AG04450 (cell line): ENCODE data around the gene KMT5C. TPM values are rescaled to one million over a fixed set of nuclear protein-coding genes. Genes with fewer than 3 reads are reported as not detected.
"Not testable (repeated sequence)": the region's sequence is repeated elsewhere in the genome, so short reads cannot be mapped to it uniquely, and the experiment has no call there.

Experiments
- CTCF ChIA-PET: fragments of 300-600, 350-600 bp; formaldehyde crosslinking; extraction: SDS; loops from one replicate; lab custom pipeline; 2022; ENCODE audit warnings: antibody characterized with exemption, inconsistent platforms; lab: Charles Lee
- POLR2A ChIA-PET: fragments of 350-600 bp; formaldehyde crosslinking; extraction: SDS; loops from one replicate; lab custom pipeline; 2021; ENCODE audit warnings: antibody characterized with exemption, inconsistent platforms; lab: Yijun Ruan, JAX
- DNase-seq: peaks from one replicate; pipeline ENCODE4 v3.0.0-alpha.2; 2011; ENCODE audit warnings: low read depth, low spot score
- H3K27ac ChIP-seq: one replicate; pipeline ENCODE4 v1.5.1; 2012; ENCODE audit warnings: low read depth, low read length, control low read depth
- H3K27me3 ChIP-seq: one replicate; pipeline ENCODE4 v1.6.0; 2012; ENCODE audit warnings: low read length; ENCODE audit not compliant: control insufficient read depth, insufficient read depth
- H3K4me3 ChIP-seq: 2 replicates; pipeline ENCODE4 v1.5.1; 2011; ENCODE audit warnings: mild to moderate bottlenecking, low read depth, low read length, control low read depth
- H3K9me3 ChIP-seq: 2 replicates; pipeline ENCODE4 v1.5.1; 2012; ENCODE audit warnings: low read length; ENCODE audit not compliant: control insufficient read depth, insufficient read depth
- polyA plus RNA-seq: library from polyadenylated mRNA; depleted of rRNA; stranded (reverse); fragments of >200 nt; gene quantifications from 2 replicates; pipeline ENCODE4 v1.2.3, GENCODE V29; 2011
- TF ChIP-seq, protein P1 (sequence below): IDR thresholded peaks from 2 replicates; pipeline ENCODE4 v1.5.1; 2011; ENCODE audit warnings: low read depth, low read length, control low read depth, inconsistent platforms

KMT5C gene
- polyA plus RNA-seq, 1 experiment: 2.6 TPM

DNA sequence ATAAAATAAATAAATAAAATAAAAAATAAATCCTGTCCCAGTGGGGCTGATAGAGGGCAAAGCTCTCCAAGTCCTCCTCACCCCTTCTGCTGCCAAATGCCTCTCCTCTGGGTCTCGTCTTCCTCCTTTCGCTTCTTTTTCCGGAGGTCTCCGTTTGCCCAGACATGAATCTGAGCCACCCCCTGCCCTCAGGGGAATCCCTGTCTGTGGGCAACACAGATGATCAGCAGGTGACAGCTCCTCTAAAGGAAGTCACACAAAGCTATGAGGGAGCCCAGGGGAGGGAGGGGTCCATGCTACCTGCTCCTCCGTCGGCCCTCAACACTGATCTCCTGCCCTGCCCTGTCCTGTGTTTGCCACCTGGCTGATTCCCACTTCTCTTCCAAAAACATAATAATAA, 15.0 kb upstream of the KMT5C start:
- no peak overlapping the region for H3K27ac ChIP-seq
- CTCF ChIA-PET: no interaction called here
- DNase-seq: no peak
- H3K4me3 ChIP-seq: no peak overlapping the region
- peaks cover 15% of the 10 kb centered on the region for H3K27me3 ChIP-seq
- TF ChIP-seq, protein P1, sequence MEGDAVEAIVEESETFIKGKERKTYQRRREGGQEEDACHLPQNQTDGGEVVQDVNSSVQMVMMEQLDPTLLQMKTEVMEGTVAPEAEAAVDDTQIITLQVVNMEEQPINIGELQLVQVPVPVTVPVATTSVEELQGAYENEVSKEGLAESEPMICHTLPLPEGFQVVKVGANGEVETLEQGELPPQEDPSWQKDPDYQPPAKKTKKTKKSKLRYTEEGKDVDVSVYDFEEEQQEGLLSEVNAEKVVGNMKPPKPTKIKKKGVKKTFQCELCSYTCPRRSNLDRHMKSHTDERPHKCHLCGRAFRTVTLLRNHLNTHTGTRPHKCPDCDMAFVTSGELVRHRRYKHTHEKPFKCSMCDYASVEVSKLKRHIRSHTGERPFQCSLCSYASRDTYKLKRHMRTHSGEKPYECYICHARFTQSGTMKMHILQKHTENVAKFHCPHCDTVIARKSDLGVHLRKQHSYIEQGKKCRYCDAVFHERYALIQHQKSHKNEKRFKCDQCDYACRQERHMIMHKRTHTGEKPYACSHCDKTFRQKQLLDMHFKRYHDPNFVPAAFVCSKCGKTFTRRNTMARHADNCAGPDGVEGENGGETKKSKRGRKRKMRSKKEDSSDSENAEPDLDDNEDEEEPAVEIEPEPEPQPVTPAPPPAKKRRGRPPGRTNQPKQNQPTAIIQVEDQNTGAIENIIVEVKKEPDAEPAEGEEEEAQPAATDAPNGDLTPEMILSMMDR: no peak
- POLR2A ChIA-PET: no interaction called here
- no peaks in the 10 kb centered on the region for H3K9me3 ChIP-seq

DNA sequence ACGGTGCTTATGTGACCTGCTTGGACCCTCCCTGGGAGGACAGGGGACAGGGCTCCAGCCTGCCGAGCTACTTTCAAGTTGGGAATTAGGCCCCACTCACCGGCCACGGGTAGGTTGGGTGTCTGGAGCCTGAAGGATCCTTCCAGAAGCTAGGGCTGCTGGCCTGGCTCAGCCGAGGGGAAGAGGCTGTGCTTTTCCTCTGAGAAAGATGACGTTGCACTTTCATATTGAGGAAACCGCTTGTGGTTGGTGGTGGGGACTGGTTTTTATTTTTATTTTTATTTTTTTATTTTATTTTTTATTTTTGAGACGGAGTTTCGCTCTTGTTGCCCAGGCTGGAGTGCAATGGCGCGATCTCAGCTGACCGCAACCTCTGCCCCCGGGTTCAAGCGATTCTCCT, 14.5 kb upstream of the KMT5C start, which contains the start of gene TMEM150B:
TMEM150B (minus strand) TSS at position 170 of the 400 bp plus-strand sequence. CDS start 4,305 bp downstream, outside the sequence.
- Histone ChIP-seq H3K9me3 (no peaks in the 10 kb centered on the region), H3K27ac (no peak within 1 kb of the TSS), H3K4me3 (no peak within 1 kb of the TSS), H3K27me3 (peaks cover 15% of the 10 kb centered on the region)
- CTCF ChIA-PET: interaction anchor here (0.6 kb wide), 1 partner anchor 843 kb away, joined by 3 read pairs; no protein-coding TSS in a partner anchor
- DNase-seq: no peak
- POLR2A ChIA-PET: no interaction called here
- TF ChIP-seq, protein P1: no peak

DNA sequence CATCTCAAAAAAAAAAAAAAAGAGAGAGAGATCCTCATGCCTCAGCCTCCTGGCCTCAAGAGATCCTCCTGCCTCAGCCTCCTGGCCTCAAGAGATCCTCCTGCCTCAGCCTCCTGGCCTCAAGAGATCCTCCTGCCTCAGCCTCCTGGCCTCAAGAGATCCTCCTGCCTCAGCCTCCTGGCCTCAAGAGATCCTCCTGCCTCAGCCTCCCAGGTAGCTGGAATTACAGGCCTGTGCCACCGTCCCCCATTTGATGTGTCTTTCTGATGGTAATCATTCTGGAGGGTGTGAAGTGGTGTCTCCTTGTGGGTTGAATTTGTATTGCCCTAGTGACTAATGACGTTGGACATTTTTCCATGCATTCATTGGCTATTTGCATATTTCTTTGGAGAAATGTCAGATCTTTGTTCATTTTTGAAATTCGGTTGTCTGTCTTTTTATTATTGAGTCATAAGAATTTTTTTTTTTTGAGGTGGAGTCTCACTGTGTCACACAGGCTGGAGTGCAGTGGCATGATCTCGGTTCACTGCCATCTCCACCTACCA, 10.8 kb upstream of the KMT5C start:
- CTCF ChIA-PET, DNase-seq, H3K27me3 ChIP-seq, H3K9me3 ChIP-seq, H3K4me3 ChIP-seq, H3K27ac ChIP-seq: not testable (repeated sequence)
- POLR2A ChIA-PET: interaction anchor here (0.7 kb wide), 1 partner anchor 36 kb away, joined by 7 read pairs; no protein-coding TSS in a partner anchor

DNA sequence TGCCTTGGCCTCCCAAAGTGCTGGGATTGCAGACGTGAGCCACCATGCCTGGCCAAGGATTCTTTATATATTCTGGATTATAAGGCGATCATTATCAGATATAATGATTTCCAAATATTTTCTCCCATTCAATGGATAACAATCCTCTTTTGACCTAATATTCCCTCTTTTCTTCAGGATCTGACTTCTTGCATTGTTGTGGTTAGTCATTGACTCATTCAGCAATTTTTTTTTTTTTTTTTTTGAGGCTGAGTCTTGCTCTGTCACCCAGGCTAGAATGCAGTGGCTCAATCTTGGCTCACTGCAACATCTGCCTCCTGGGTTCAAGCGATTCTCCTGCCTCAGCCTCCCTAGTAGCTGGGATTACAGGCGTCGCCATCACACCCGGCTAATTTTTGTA, 9.9 kb upstream of the KMT5C start:
- POLR2A ChIA-PET, DNase-seq, H3K9me3 ChIP-seq, H3K27me3 ChIP-seq, H3K4me3 ChIP-seq, H3K27ac ChIP-seq: not testable (repeated sequence)
- CTCF ChIA-PET: interaction anchor here (0.7 to 1.0 kb wide), 2 partner anchors 10 to 186 kb away, joined by 3 read pairs; partner anchors contain the start of gene KMT5C

DNA sequence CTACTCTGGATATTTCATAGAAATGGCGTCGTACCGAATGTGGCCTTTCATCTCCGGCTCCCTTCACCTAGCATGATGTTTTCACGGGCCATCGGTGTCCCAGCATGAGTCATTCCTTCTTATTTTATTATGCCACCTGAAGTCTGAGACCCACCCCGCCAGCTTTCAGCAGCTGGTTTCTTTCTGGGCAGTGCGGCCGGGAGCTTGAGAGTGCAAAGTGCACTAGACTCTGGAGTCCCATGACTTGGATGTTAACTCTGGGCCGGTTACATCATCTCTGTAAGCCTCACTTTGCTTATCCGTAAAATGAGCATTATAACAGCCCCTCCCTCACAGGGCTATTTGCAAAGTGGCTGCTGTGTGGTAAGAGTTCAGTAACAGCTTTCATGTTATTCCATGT, 5.8 kb upstream of the KMT5C start:
- peaks cover 5% of the 10 kb centered on the region for H3K27me3 ChIP-seq
- no peaks in the 10 kb centered on the region for H3K9me3 ChIP-seq
- H3K27ac ChIP-seq: no peak overlapping the region
- no peak overlapping the region for H3K4me3 ChIP-seq
- no peak for DNase-seq
- TF ChIP-seq, protein P1: no peak
- ChIA-PET POLR2A (no interaction called here), CTCF (no interaction called here)

DNA sequence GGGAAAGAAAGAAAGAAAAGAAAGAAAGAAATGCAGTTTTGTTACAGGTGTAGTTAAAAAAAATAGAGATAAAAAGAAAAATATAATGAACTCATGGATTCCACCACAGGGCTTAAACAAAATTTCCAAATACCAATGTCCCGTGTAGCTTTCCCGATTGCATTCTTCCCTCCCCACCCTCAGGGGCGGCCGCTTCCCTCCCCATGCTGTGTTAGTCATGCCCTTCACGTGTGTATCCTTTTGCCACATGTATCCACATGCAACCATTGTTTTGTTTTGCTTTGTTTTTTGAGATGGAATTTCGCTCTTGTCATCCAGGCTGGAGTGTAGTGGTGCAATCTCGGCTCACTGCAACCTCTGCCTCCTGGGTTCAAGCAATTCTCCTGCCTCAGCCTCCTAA, 3.6 kb upstream of the KMT5C start:
- ChIA-PET CTCF (interaction anchor here (0.9 to 1.1 kb wide), 2 partner anchors 34 to 44 kb away, joined by 3 read pairs; no protein-coding TSS in a partner anchor), POLR2A (no interaction called here)
- TF ChIP-seq, protein P1: no peak
- DNase-seq: no peak
- no peaks in the 10 kb centered on the region for H3K9me3 ChIP-seq
- H3K27ac ChIP-seq: no peak overlapping the region
- no peak overlapping the region for H3K4me3 ChIP-seq
- H3K27me3 ChIP-seq: peaks cover 5% of the 10 kb centered on the region
